SK-N-MC (cell line): ENCODE measurements around the gene CFAP410.
"Not testable (repeated sequence)": the region's sequence is repeated elsewhere in the genome, so short reads cannot be mapped to it uniquely, and the experiment has no call there.

ENCODE experiments used
- DNase-seq: peaks from one replicate; pipeline ENCODE4 v3.0.0-alpha.2; 2011; ENCODE audit warnings: low read depth, low spot score
- H3K27ac ChIP-seq: fragments of 200-600 bp; sonication (generic); 2 replicates; pipeline ENCODE4 v1.5.1; 2016; ENCODE audit warnings: mixed run types
- H3K36me3 ChIP-seq: fragments of 200-600 bp; sonication (generic); 2 replicates; pipeline ENCODE4 v1.6.1; 2017; ENCODE audit warnings: antibody characterized with exemption, low read length, mixed read lengths; ENCODE audit not compliant: insufficient read depth
- H3K4me3 ChIP-seq: fragments of 200-600 bp; sonication (generic); 2 replicates; pipeline ENCODE4 v1.5.1; 2016
- H3K9ac ChIP-seq: fragments of 200-600 bp; sonication (generic); 2 replicates; pipeline ENCODE4 v1.8.0; 2017; ENCODE audit warnings: mixed run types, mixed read lengths; ENCODE audit not compliant: insufficient read length
- H3K9me3 ChIP-seq: fragments of 200-600 bp; sonication (generic); 2 replicates; pipeline ENCODE4 v1.6.1; 2017; ENCODE audit warnings: low read depth, mild to moderate bottlenecking, antibody characterized with exemption, low read length, moderate library complexity, mixed read lengths
- EZH2 ChIP-seq: fragments of 200-600 bp; sonication (generic); IDR thresholded peaks from one replicate; pipeline ENCODE4 v1.6.1; 2017; ENCODE audit warnings: antibody characterized with exemption
- FOXP2 ChIP-seq: optimal IDR thresholded peaks from 2 replicates; pipeline ENCODE3; 2011; ENCODE audit warnings: mild to moderate bottlenecking, moderate library complexity; ENCODE audit not compliant: insufficient read depth; ENCODE audit errors: extremely low read length, control extremely low read depth
- POLR2AphosphoS5 ChIP-seq: IDR thresholded peaks from 2 replicates; pipeline ENCODE4 v1.6.1; 2012; ENCODE audit warnings: mild to moderate bottlenecking, low read depth, low read length, borderline replicate concordance

Gene CFAP410

GRCh38 chr21:44364151-44365053, 25.2 kb upstream of the CFAP410 start:
- Histone ChIP-seq H3K9ac (no peak overlapping the region), H3K36me3 (no peaks in the 10 kb centered on the region), H3K27ac (no peak overlapping the region), H3K9me3 (no peaks in the 10 kb centered on the region), H3K4me3 (no peak overlapping the region)
- no peak for DNase-seq
- no peak for TF ChIP-seq POLR2AphosphoS5
- TF ChIP-seq FOXP2, result no peak
- TF ChIP-seq EZH2, result no peak

DNA sequence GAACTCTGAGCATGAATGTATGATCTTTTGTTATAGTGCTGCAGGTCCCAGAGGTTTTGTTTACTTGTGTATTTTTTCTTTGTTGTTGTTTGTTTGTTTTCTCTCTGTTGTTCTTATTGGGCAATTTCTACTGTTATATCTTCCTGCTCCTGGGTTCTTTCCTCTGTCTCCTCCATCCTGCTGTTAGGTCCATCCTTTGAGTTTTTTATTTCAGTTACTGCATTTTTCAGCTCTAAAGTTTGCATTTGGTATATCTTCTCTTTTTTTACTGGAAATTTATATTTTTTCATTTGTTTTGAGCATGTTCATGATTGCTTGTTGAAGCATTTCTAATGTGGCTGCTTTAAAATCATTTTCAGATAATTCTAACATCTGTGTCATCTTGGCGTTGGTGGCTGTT, 24.1 kb upstream of the CFAP410 start:
- TF ChIP-seq EZH2 (no peak), FOXP2 (no peak), POLR2AphosphoS5 (no peak)
- Histone ChIP-seq H3K9ac (no peak overlapping the region), H3K27ac (no peak overlapping the region), H3K9me3 (no peaks in the 10 kb centered on the region), H3K36me3 (no peaks in the 10 kb centered on the region), H3K4me3 (no peak overlapping the region)
- no peak for DNase-seq

- not testable (repeated sequence) for H3K9me3 ChIP-seq, DNase-seq, H3K27ac ChIP-seq, H3K36me3 ChIP-seq, H3K4me3 ChIP-seq, H3K9ac ChIP-seq
Measured at GRCh38 chr21:44361903-44362302, 22.7 kb upstream of the CFAP410 start.

GRCh38 chr21:44360159-44360558, 21.0 kb upstream of the CFAP410 start:
- Histone ChIP-seq H3K27ac (no peak overlapping the region), H3K4me3 (no peak overlapping the region), H3K9me3 (no peaks in the 10 kb centered on the region), H3K36me3 (no peaks in the 10 kb centered on the region), H3K9ac (no peak overlapping the region)
- no peak for DNase-seq
- TF ChIP-seq POLR2AphosphoS5 (no peak), EZH2 (no peak), FOXP2 (no peak)

- Histone ChIP-seq H3K4me3 (no peak overlapping the region), H3K36me3 (no peaks in the 10 kb centered on the region), H3K9ac (no peak overlapping the region), H3K9me3 (no peaks in the 10 kb centered on the region), H3K27ac (no peak overlapping the region)
- TF ChIP-seq FOXP2 (no peak), EZH2 (no peak), POLR2AphosphoS5 (no peak)
- no peak for DNase-seq
Measured at GRCh38 chr21:44359396-44359795, 20.2 kb upstream of the CFAP410 start.

DNA sequence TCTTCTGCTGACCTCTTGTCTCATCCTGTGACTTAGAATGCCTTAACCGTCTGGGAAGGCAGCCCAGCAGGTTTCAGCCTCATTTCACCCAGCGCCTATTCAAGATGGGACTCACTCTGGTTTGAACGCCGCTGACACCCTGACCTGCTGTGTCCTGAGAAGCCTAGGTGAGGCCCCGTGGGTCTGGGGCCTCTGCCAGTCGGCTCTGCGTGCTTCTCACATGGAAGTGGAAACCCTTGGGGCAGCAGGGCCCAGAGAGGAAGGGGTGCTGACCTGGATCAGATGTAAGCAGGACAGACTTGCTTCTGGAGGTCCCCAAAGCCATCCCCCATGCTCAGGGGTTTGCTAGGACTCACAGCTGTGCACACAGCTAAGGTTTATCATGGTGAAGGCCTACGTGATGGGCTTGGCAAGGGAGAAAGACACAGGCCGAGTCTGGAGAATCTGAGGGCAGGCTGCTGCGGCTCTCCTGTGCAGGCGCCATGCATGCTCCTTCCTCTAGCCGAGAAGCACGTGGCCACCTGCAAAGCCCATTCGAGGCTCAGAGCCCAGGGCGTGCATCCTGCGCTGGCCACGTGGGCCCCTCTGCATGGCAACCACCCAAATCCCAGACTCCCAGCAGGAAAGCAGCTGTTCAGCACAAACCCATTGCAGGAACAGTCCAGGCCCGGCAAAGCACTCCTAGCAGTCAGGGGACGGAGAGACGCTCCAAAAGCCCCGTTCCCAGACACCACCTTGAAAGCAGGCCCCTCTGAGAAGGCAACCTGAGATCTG, 18.1 kb upstream of the CFAP410 start:
- DNase-seq, result no peak
- Histone ChIP-seq H3K4me3 (no peak overlapping the region), H3K9ac (no peak overlapping the region), H3K27ac (no peak overlapping the region), H3K36me3 (no peaks in the 10 kb centered on the region), H3K9me3 (no peaks in the 10 kb centered on the region)
- TF ChIP-seq FOXP2, result no peak
- TF ChIP-seq EZH2, result no peak
- TF ChIP-seq POLR2AphosphoS5, result no peak

- no peak overlapping the region for H3K9ac ChIP-seq
- DNase-seq, result no peak
- H3K9me3 ChIP-seq, result no peaks in the 10 kb centered on the region
- TF ChIP-seq POLR2AphosphoS5, result no peak
- no peak for TF ChIP-seq FOXP2
- no peak for TF ChIP-seq EZH2
- no peak overlapping the region for H3K4me3 ChIP-seq
- H3K36me3 ChIP-seq, result no peaks in the 10 kb centered on the region
- H3K27ac ChIP-seq, result no peak overlapping the region
Measured at GRCh38 chr21:44356636-44357035, 17.4 kb upstream of the CFAP410 start.

GRCh38 chr21:44356160-44356559, 17.0 kb upstream of the CFAP410 start:
- no peak overlapping the region for H3K27ac ChIP-seq
- no peak for TF ChIP-seq POLR2AphosphoS5
- TF ChIP-seq FOXP2, result no peak
- no peak for TF ChIP-seq EZH2
- no peaks in the 10 kb centered on the region for H3K9me3 ChIP-seq
- no peak overlapping the region for H3K9ac ChIP-seq
- no peak for DNase-seq
- H3K36me3 ChIP-seq, result no peaks in the 10 kb centered on the region
- no peak overlapping the region for H3K4me3 ChIP-seq
